HFFc6 (cell line): ENCODE measurements around the gene KLHL42. TPM values are rescaled to one million over a fixed set of nuclear protein-coding genes. Genes with fewer than 3 reads are reported as not detected.
"Not testable (repeated sequence)": the region's sequence is repeated elsewhere in the genome, so short reads cannot be mapped to it uniquely, and the experiment has no call there.

Experiments
- DNase-seq: peaks from one replicate; pipeline ENCODE4 v3.0.0-alpha.2; 2018
- H3K27ac Mint-ChIP-seq: 2 replicates; pipeline ENCODE4 v1.8.0; 2020; ENCODE audit warnings: mild to moderate bottlenecking, mixed read lengths
- H3K27me3 Mint-ChIP-seq: 2 replicates; pipeline ENCODE4 v1.8.0; 2021; ENCODE audit warnings: mild to moderate bottlenecking, moderate library complexity, mixed read lengths; ENCODE audit not compliant: insufficient read depth
- H3K36me3 Mint-ChIP-seq: 2 replicates; pipeline ENCODE4 v1.8.0; 2021; ENCODE audit warnings: low read depth, mixed read lengths
- H3K4me1 Mint-ChIP-seq: 2 replicates; pipeline ENCODE4 v1.8.0; 2020; ENCODE audit warnings: low read depth, mixed read lengths
- H3K4me3 Mint-ChIP-seq: 2 replicates; pipeline ENCODE4 v1.8.0; 2020; ENCODE audit warnings: mild to moderate bottlenecking, moderate library complexity, mixed read lengths
- H3K9me3 Mint-ChIP-seq: 2 replicates; pipeline ENCODE4 v1.8.0; 2020; ENCODE audit warnings: mild to moderate bottlenecking, mixed read lengths
- CTCF ChIP-seq: fragments of 200-600 bp; sonication (generic); IDR thresholded peaks from 2 replicates; pipeline ENCODE4 v1.5.0; 2021; ENCODE audit warnings: antibody characterized with exemption, mild to moderate bottlenecking
- total RNA-seq, 6 experiments: library from RNA; stranded (reverse); fragmentation: NEBNext Ultra II Directional; extraction: Animal tissue kit (Norgen Biotek cat#: 25700); gene quantifications; 2 replicates in 1 of 6; 3 replicates in 5 of 6; pipeline ENCODE4 v1.2.3, GENCODE V29; 2021

Gene KLHL42
- total RNA-seq, 6 experiments from 2014 or later = 17.6 to 24.7 (median 19.3) TPM

GRCh38 chr12:27743601-27744000 lies 36.4 kb upstream of the KLHL42 start:
- Mint-ChIP-seq H3K27ac (no peak overlapping the region), H3K27me3 (no peaks in the 10 kb centered on the region; the same call in 1 of the 2 replicates), H3K9me3 (0 out of 2 replicates have a peak, but pooled peaks cover 4% of the 10 kb centered on the region), H3K4me3 (no peak overlapping the region), H3K4me1 (peaks cover 26% of the 10 kb centered on the region), H3K36me3 (peaks cover 37% of the 10 kb centered on the region)
- DNase-seq = no peak
- no peak for TF ChIP-seq CTCF

- not testable (repeated sequence) for DNase-seq
Measured at GRCh38 chr12:27745734-27746133, 34.3 kb upstream of the KLHL42 start.

GRCh38 chr12:27747111-27747820 lies 32.8 kb upstream of the KLHL42 start:
- H3K4me1 Mint-ChIP-seq = peaks cover 30% of the 10 kb centered on the region
- TF ChIP-seq CTCF = no peak
- H3K4me3 Mint-ChIP-seq = 0 out of 2 replicates have a peak overlapping the region, but pooled peaks have one; percentile 11
- peaks cover 32% of the 10 kb centered on the region for H3K36me3 Mint-ChIP-seq
- H3K9me3 Mint-ChIP-seq = 0 out of 2 replicates have a peak, but pooled peaks cover 4% of the 10 kb centered on the region
- peak; percentile 21 for DNase-seq
- H3K27ac Mint-ChIP-seq = peak overlapping the region; percentile 76
- no peaks in the 10 kb centered on the region; the same call in 1 of the 2 replicates for H3K27me3 Mint-ChIP-seq

More at GRCh38 chr12:27745734-27746133, 34.3 kb upstream of the KLHL42 start:
- not testable (repeated sequence) for H3K27me3 Mint-ChIP-seq, H3K27ac Mint-ChIP-seq, H3K4me3 Mint-ChIP-seq, H3K9me3 Mint-ChIP-seq
- Mint-ChIP-seq H3K36me3 (peaks cover 34% of the 10 kb centered on the region), H3K4me1 (peaks cover 30% of the 10 kb centered on the region)

- Mint-ChIP-seq H3K27ac (no peak overlapping the region), H3K36me3 (peaks cover 18% of the 10 kb centered on the region)
Measured at GRCh38 chr12:27751386-27752047, 28.5 kb upstream of the KLHL42 start.

GRCh38 chr12:27754795-27755194 lies 25.2 kb upstream of the KLHL42 start:
- no peak overlapping the region for H3K27ac Mint-ChIP-seq
- no peaks in the 10 kb centered on the region for H3K4me1 Mint-ChIP-seq
- DNase-seq = no peak

More at GRCh38 chr12:27751386-27752047, 28.5 kb upstream of the KLHL42 start:
- no peak for DNase-seq
- Mint-ChIP-seq H3K4me1 (peaks cover 25% of the 10 kb centered on the region), H3K27me3 (no peaks in the 10 kb centered on the region; the same call in 1 of the 2 replicates), H3K9me3 (0 out of 2 replicates have a peak, but pooled peaks cover 4% of the 10 kb centered on the region), H3K4me3 (no peak overlapping the region)
- no peak for TF ChIP-seq CTCF

More at GRCh38 chr12:27754795-27755194, 25.2 kb upstream of the KLHL42 start:
- Mint-ChIP-seq H3K36me3 (peaks cover 15% of the 10 kb centered on the region), H3K9me3 (no peaks in the 10 kb centered on the region), H3K27me3 (no peaks in the 10 kb centered on the region), H3K4me3 (no peak overlapping the region)
- no peak for TF ChIP-seq CTCF
